H1 (cell line): ENCODE data around the gene TADA1. TPM values are rescaled to one million over a fixed set of nuclear protein-coding genes. Genes with fewer than 3 reads are reported as not detected.

Experiments
- CTCF ChIA-PET: fragments of 300-600 bp; sonication (Branson Sonifier 250); formaldehyde crosslinking; loops from one replicate; lab custom pipeline; 2021; ENCODE audit not compliant: partially characterized antibody; lab: Charles Lee
- POLR2A ChIA-PET: fragments of 300-600 bp; sonication (Branson Sonifier 250); formaldehyde crosslinking; loops from one replicate; lab custom pipeline; 2021; ENCODE audit warnings: inconsistent platforms; ENCODE audit not compliant: partially characterized antibody; lab: Charles Lee
- DNase-seq, 2 experiments: peaks; one replicate each; pipeline versions ENCODE4 v3.0.0 to v3.0.0-alpha.2; 2010 to 2022; ENCODE audit warnings: low spot score in 2 of 2, low read depth in 1 of 2, mixed read lengths in 1 of 2
- FAIRE-seq: peaks from 2 replicates; lab custom pipeline; 2011; peaks lifted over from hg19 to GRCh38; lab: Jason Lieb, UNC
- H2AFZ ChIP-seq: 2 replicates; pipeline ENCODE4 v1.8.1; 2012; ENCODE audit warnings: low read length, inconsistent platforms
- H2AK5ac ChIP-seq: 2 replicates; pipeline ENCODE4 v1.6.1; 2013; ENCODE audit warnings: low read depth, low read length
- H2BK120ac ChIP-seq: replicated peaks from 2 replicates; pipeline ENCODE3; 2013; ENCODE audit warnings: low read depth, low read length, inconsistent platforms
- H2BK12ac ChIP-seq: 2 replicates; pipeline ENCODE4 v1.6.1; 2013; ENCODE audit warnings: low read depth, low read length
- H2BK15ac ChIP-seq: 2 replicates; pipeline ENCODE4 v1.6.1; 2013; ENCODE audit warnings: low read length
- H2BK20ac ChIP-seq: 2 replicates; pipeline ENCODE4 v1.6.1; 2013; ENCODE audit warnings: low read length
- H2BK5ac ChIP-seq: 2 replicates; pipeline ENCODE4 v1.6.1; 2013; ENCODE audit warnings: low read depth, low read length
- H3K14ac ChIP-seq: 2 replicates; pipeline ENCODE4 v1.6.1; 2013; ENCODE audit warnings: inconsistent platforms; ENCODE audit not compliant: insufficient read length
- H3K18ac ChIP-seq: 2 replicates; pipeline ENCODE4 v1.6.1; 2013; ENCODE audit warnings: low read length; ENCODE audit errors: extremely low read depth
- H3K23ac ChIP-seq: 2 replicates; pipeline ENCODE4 v1.6.1; 2013; ENCODE audit warnings: inconsistent platforms; ENCODE audit not compliant: insufficient read length
- H3K23me2 ChIP-seq: 2 replicates; pipeline ENCODE4 v1.6.1; 2013; ENCODE audit warnings: low read depth, low read length
- H3K27ac ChIP-seq: 2 replicates; pipeline ENCODE4 v1.6.1; 2011; ENCODE audit warnings: low read depth, low read length, inconsistent platforms
- H3K27me3 ChIP-seq, 4 experiments: replicated peaks in 1 of 4; 1 replicate in 1 of 4; 2 replicates in 3 of 4; pipeline versions ENCODE4 v1.6.1 to v1.8.1; 2011 to 2013; ENCODE audit warnings: low read length in 3 of 4, mild to moderate bottlenecking in 3 of 4, inconsistent platforms in 2 of 4, mixed read lengths in 2 of 4, moderate library complexity in 1 of 4; ENCODE audit not compliant: control insufficient read depth in 3 of 4, insufficient read depth in 3 of 4; ENCODE audit errors: extremely low read depth in 1 of 4
- H3K36me3 ChIP-seq, 4 experiments: 2 replicates each; pipeline versions ENCODE4 v1.6.1 to v1.8.1; 2011 to 2013; ENCODE audit warnings: mild to moderate bottlenecking in 4 of 4, low read length in 3 of 4, moderate library complexity in 2 of 4, control low read depth in 1 of 4, inconsistent platforms in 1 of 4; ENCODE audit not compliant: insufficient read depth in 4 of 4, control insufficient read depth in 2 of 4
- H3K4ac ChIP-seq: replicated peaks from 2 replicates; pipeline ENCODE3; 2013; ENCODE audit warnings: low read length, low read depth, mixed read lengths, inconsistent platforms; ENCODE audit not compliant: insufficient read length
- H3K4me1 ChIP-seq, 4 experiments: replicated peaks in 1 of 4; 1 replicate in 1 of 4; 2 replicates in 3 of 4; pipeline versions ENCODE4 v1.6.1 to v1.8.1; 2011 to 2013; ENCODE audit warnings: low read length in 3 of 4, inconsistent platforms in 2 of 4, mixed read lengths in 1 of 4; ENCODE audit not compliant: insufficient read depth in 4 of 4, control insufficient read depth in 3 of 4
- H3K4me2 ChIP-seq, 2 experiments: 2 replicates each; pipeline versions ENCODE4 v1.6.1 to v1.8.1; 2011 to 2013; ENCODE audit warnings: low read depth in 2 of 2, low read length in 2 of 2, control low read depth in 1 of 2, inconsistent platforms in 1 of 2, mild to moderate bottlenecking in 1 of 2; ENCODE audit not compliant: insufficient read depth in 1 of 2
- H3K4me3 ChIP-seq, 4 experiments: fragments of 200-600, 300-600 bp in 1 of 4; sonication (generic), shearing (Covaris generic), sonication (Bioruptor Twin) in 1 of 4; 2 replicates each; pipeline versions ENCODE4 v1.5.1 to v1.8.1; 2011 to 2016; ENCODE audit warnings: low read length in 4 of 4, low read depth in 3 of 4, control low read depth in 2 of 4, inconsistent platforms in 2 of 4, mild to moderate bottlenecking in 2 of 4, mixed read lengths in 1 of 4, moderate library complexity in 1 of 4; ENCODE audit not compliant: insufficient read depth in 2 of 4; ENCODE audit errors: extremely low read depth in 1 of 4
- H3K56ac ChIP-seq: replicated peaks from 2 replicates; pipeline ENCODE3; 2013; ENCODE audit warnings: low read depth, mild to moderate bottlenecking, mixed read lengths, low read length, inconsistent platforms; ENCODE audit not compliant: insufficient read length
- H3K79me1 ChIP-seq: 2 replicates; pipeline ENCODE4 v1.6.1; 2013; ENCODE audit warnings: low read depth, low read length, control low read depth
- H3K79me2 ChIP-seq, 2 experiments: 2 replicates each; pipeline versions ENCODE4 v1.6.1 to v1.8.1; 2012 to 2013; ENCODE audit warnings: low read length in 2 of 2, mild to moderate bottlenecking in 2 of 2, inconsistent platforms in 1 of 2; ENCODE audit not compliant: insufficient read depth in 2 of 2, control insufficient read depth in 1 of 2
- H3K9ac ChIP-seq, 4 experiments: replicated peaks in 1 of 4; 1 replicate in 1 of 4; 2 replicates in 3 of 4; pipeline versions ENCODE4 v1.6.1 to v1.8.1; 2011 to 2013; ENCODE audit warnings: low read depth in 3 of 4, low read length in 3 of 4, control low read depth in 2 of 4, mild to moderate bottlenecking in 2 of 4, moderate library complexity in 2 of 4, inconsistent platforms in 1 of 4; ENCODE audit errors: extremely low read depth in 1 of 4
- H3K9me3 ChIP-seq, 2 experiments: 2 replicates each; pipeline versions ENCODE4 v1.6.1 to v1.8.1; 2012 to 2013; ENCODE audit warnings: mild to moderate bottlenecking in 2 of 2, moderate library complexity in 2 of 2, control low read depth in 1 of 2, inconsistent platforms in 1 of 2, low read depth in 1 of 2, low read length in 1 of 2, mixed read lengths in 1 of 2; ENCODE audit not compliant: insufficient read depth in 2 of 2
- H4K20me1 ChIP-seq, 2 experiments: replicated peaks in 1 of 2; 2 replicates each; pipeline versions ENCODE3 to v1.8.1; 2011 to 2013; ENCODE audit warnings: inconsistent platforms in 2 of 2, low read length in 2 of 2, mild to moderate bottlenecking in 1 of 2; ENCODE audit not compliant: insufficient read depth in 2 of 2, control insufficient read depth in 1 of 2
- H4K5ac ChIP-seq: 2 replicates; pipeline ENCODE4 v1.6.1; 2013; ENCODE audit warnings: low read length, low read depth, mixed read lengths, inconsistent platforms; ENCODE audit not compliant: insufficient read length
- H4K8ac ChIP-seq: 2 replicates; pipeline ENCODE4 v1.8.0; 2013; ENCODE audit warnings: mild to moderate bottlenecking, moderate library complexity, low read length, inconsistent platforms; ENCODE audit not compliant: insufficient read depth; ENCODE audit errors: extremely low read depth
- H4K91ac ChIP-seq: replicated peaks from 2 replicates; pipeline ENCODE3; 2013; ENCODE audit warnings: low read length, mixed read lengths, inconsistent platforms; ENCODE audit not compliant: insufficient read length
- BCL11A ChIP-seq, 2 experiments: IDR thresholded peaks; one replicate each; pipeline ENCODE4 v1.6.1; 2011; ENCODE audit warnings: low read depth in 2 of 2, low read length in 2 of 2, mild to moderate bottlenecking in 2 of 2
- CBX5 ChIP-seq: fragments of 300-800, 300-1000 bp; sonication (generic); IDR thresholded peaks from 2 replicates; pipeline ENCODE4 v1.7.1; 2016; ENCODE audit warnings: antibody characterized with exemption, low read length, low read depth
- CBX8 ChIP-seq: fragments of 300-800, 300-1000 bp; sonication (generic); IDR thresholded peaks from 2 replicates; pipeline ENCODE4 v1.7.1; 2016; ENCODE audit warnings: low read depth, low read length, borderline replicate concordance
- EGR1 ChIP-seq: IDR thresholded peaks from 2 replicates; pipeline ENCODE4 v1.6.1; 2011; ENCODE audit warnings: low read depth, low read length, borderline replicate concordance
- FOSL1 ChIP-seq: IDR thresholded peaks from 2 replicates; pipeline ENCODE4 v1.6.1; 2011; ENCODE audit warnings: mild to moderate bottlenecking, low read depth, low read length, moderate library complexity; ENCODE audit not compliant: insufficient read depth
- HDAC6 ChIP-seq: IDR thresholded peaks from one replicate; pipeline ENCODE4 v1.7.1; 2012; ENCODE audit warnings: low read depth, mild to moderate bottlenecking, inconsistent platforms, low read length, moderate library complexity
- KDM1A ChIP-seq: fragments of 200-600, 300-600 bp; sonication (generic); IDR thresholded peaks from 2 replicates; pipeline ENCODE4 v1.7.1; 2016; ENCODE audit warnings: mild to moderate bottlenecking, low read length, borderline replicate concordance
- RXRA ChIP-seq: IDR thresholded peaks from 2 replicates; pipeline ENCODE4 v1.6.1; 2011; ENCODE audit warnings: low read depth, mild to moderate bottlenecking, low read length, moderate library complexity; ENCODE audit not compliant: insufficient read depth
- SAP30 ChIP-seq: fragments of 300-600 bp; sonication (generic); IDR thresholded peaks from 2 replicates; pipeline ENCODE4 v1.7.1; 2012; ENCODE audit warnings: low read length, moderate library complexity, mild to moderate bottlenecking, inconsistent platforms; ENCODE audit not compliant: insufficient read depth, insufficient replicate concordance
- SIN3A ChIP-seq, 2 experiments: IDR thresholded peaks in 1 of 2; conservative IDR thresholded peaks in 1 of 2; 2 replicates each; pipeline ENCODE4 v1.6.1; 2011 to 2012; ENCODE audit warnings: low read length in 2 of 2, improper control_type of control experiment in 1 of 2, low read depth in 1 of 2, mild to moderate bottlenecking in 1 of 2
- SIRT6 ChIP-seq: IDR thresholded peaks from one replicate; pipeline ENCODE4 v1.7.1; 2012; ENCODE audit warnings: low read length, inconsistent platforms
- SP1 ChIP-seq: IDR thresholded peaks from 2 replicates; pipeline ENCODE4 v1.6.1; 2011; ENCODE audit warnings: low read depth, low read length
- SP4 ChIP-seq: IDR thresholded peaks from 2 replicates; pipeline ENCODE4 v1.6.1; 2012; ENCODE audit warnings: low read length, inconsistent platforms
- YY1 ChIP-seq: IDR thresholded peaks from 2 replicates; pipeline ENCODE4 v1.6.1; 2011; ENCODE audit warnings: low read depth, mild to moderate bottlenecking, low read length
- ZNF274 ChIP-seq: IDR thresholded peaks from 2 replicates; pipeline ENCODE4 v1.7.0; 2012; ENCODE audit warnings: low read length, borderline replicate concordance; ENCODE audit errors: extremely low read depth
- WGBS, 2 experiments: shearing (Covaris generic) in 1 of 2; methylation state at CpG; one replicate each; pipeline versions ENCODE4 v1.1.6 to v1.1.7; 2013 to 2015; ENCODE audit warnings: low lambda C conversion rate in 2 of 2, mixed read lengths in 2 of 2, inconsistent platforms in 1 of 2, low coverage in 1 of 2, missing lambda C conversion rate in 1 of 2; ENCODE audit not compliant: insufficient replicate concordance in 2 of 2, insufficient coverage in 1 of 2, insufficient read length in 1 of 2; ENCODE audit errors: extremely low coverage in 1 of 2, missing lambda C conversion rate in 1 of 2; 5-methylcytosine and 5-hydroxymethylcytosine counted together
- polyA plus RNA-seq, 7 experiments: library from polyadenylated mRNA; depleted of rRNA in 3 of 7; stranded (reverse) in 5 of 7; unstranded in 2 of 7; fragments of >200 nt in 5 of 7; fragments of 200-250 nt in 2 of 7; gene quantifications; 1 replicate in 5 of 7; 2 replicates in 1 of 7; 4 replicates in 1 of 7; pipeline versions ENCODE4 v1.2.1 to v1.2.3, GENCODE V29; 2011 to 2013; ENCODE audit warnings: missing spikeins in 2 of 7, mixed read lengths in 2 of 7
- total RNA-seq: library from RNA; stranded (reverse); fragmentation: NEBNext Ultra II Directional; extraction: Animal tissue kit (Norgen Biotek cat#: 25700); gene quantifications from 2 replicates; pipeline ENCODE4 v1.2.1, GENCODE V29; 2021

TADA1 gene
- total and polyA plus RNA-seq, 2 of the 8 experiments (the other 6 are each of a cell fraction or from before 2014, with no cell fraction given), result 21.1 to 23.6 TPM

- no peak overlapping the region for H2BK20ac ChIP-seq
- H4K91ac ChIP-seq, result no peak overlapping the region
- no peak for DNase-seq
- no peaks in the 10 kb centered on the region for H3K9me3 ChIP-seq
- no peaks in the 10 kb centered on the region for H3K79me2 ChIP-seq
- 77% methylated on average over 2 of the region's 2 CpGs; no CpG with 5 or more reads in 1 of the 2 experiments for WGBS, 2 experiments
- ChIA-PET POLR2A (interaction anchor here (0.9 kb wide), 1 partner anchor 303 kb away, joined by 4 read pairs; no protein-coding TSS in a partner anchor), CTCF (interaction anchor here (0.9 to 23.8 kb wide), 3 partner anchors 9 to 139 kb away, joined by 4 to 874 read pairs (median 19); no protein-coding TSS in a partner anchor)
- no peak for FAIRE-seq
- no peaks in the 10 kb centered on the region for H4K20me1 ChIP-seq
- no peak overlapping the region for H3K9ac ChIP-seq
- no peak overlapping the region for H3K4me3 ChIP-seq
- H2BK15ac ChIP-seq, result no peak overlapping the region
- no peak overlapping the region for H2BK120ac ChIP-seq
- H3K36me3 ChIP-seq, result no peaks in the 10 kb centered on the region
- H3K18ac ChIP-seq, result no peak overlapping the region
- H3K4me1 ChIP-seq, result peaks cover 0 to 4% (median 2%) of the 10 kb centered on the region in 4 experiments; a peak in 4 of 7 replicates
- no peak overlapping the region for H2BK5ac ChIP-seq
- H3K27ac ChIP-seq, result no peak overlapping the region
- no peak overlapping the region for H4K8ac ChIP-seq
- H3K14ac ChIP-seq, result no peak overlapping the region
- H2BK12ac ChIP-seq, result no peak overlapping the region
- H3K4me2 ChIP-seq, result no peak overlapping the region
- H3K79me1 ChIP-seq, result no peaks in the 10 kb centered on the region
- H4K5ac ChIP-seq, result no peak overlapping the region
- no peak overlapping the region for H2AK5ac ChIP-seq
- H3K23me2 ChIP-seq, result peaks cover 9% of the 10 kb centered on the region; the same call in 1 of the 2 replicates
- no peak overlapping the region for H2AFZ ChIP-seq
- peaks cover 5 to 37% (median 36%) of the 10 kb centered on the region in 4 experiments for H3K27me3 ChIP-seq
- no peak overlapping the region for H3K4ac ChIP-seq
- no peak overlapping the region for H3K56ac ChIP-seq
- no peak overlapping the region for H3K23ac ChIP-seq
- no peak for TF ChIP-seq RXRA
- TF ChIP-seq SP1, result no peak
- no peak for TF ChIP-seq CBX5
- TF ChIP-seq EGR1, result no peak
- TF ChIP-seq KDM1A, result no peak
- no peak for TF ChIP-seq SP4
- no peak for TF ChIP-seq HDAC6
- TF ChIP-seq SIRT6, result no peak
- no peak for TF ChIP-seq FOSL1
- TF ChIP-seq ZNF274, result no peak
- no peak for TF ChIP-seq CBX8
- TF ChIP-seq YY1, result no peak
- TF ChIP-seq BCL11A (IDR thresholded peaks at IDR 0.05; ENCODE audit: low read depth in 2 of 2, low read length in 2 of 2), result no peak
- TF ChIP-seq SAP30, result no peak
- no peak for TF ChIP-seq SIN3A (conservative IDR thresholded peaks at IDR 0.05 in 1 of 2, IDR thresholded peaks at IDR 0.05 in 1 of 2; ENCODE audit: low read depth in 1 of 2, low read length in 2 of 2)
Measured at GRCh38 chr1:166918956-166919316, 42.9 kb upstream of the TADA1 start.
